Measurements from ENCODE around the gene ADNP.

Gene ADNP

GRCh38 chr20:50872560-50873425 lies 58.4 kb downstream of the ADNP start:
- DNase-seq (ENCODE audit: low spot score) = no peak

GRCh38 chr20:50870561-50871161 lies 60.6 kb downstream of the ADNP start:
- peak; percentile 93 for DNase-seq (ENCODE audit: low spot score)

- no peak for DNase-seq (ENCODE audit: low spot score)
Observed at GRCh38 chr20:50868509-50869495, 62.4 kb downstream of the ADNP start.

GRCh38 chr20:50867805-50868204 lies 63.4 kb downstream of the ADNP start:
- no peak for DNase-seq (ENCODE audit: low spot score)

GRCh38 chr20:50866831-50867230 lies 64.4 kb downstream of the ADNP start:
- no peak for DNase-seq (ENCODE audit: low spot score)

- DNase-seq (ENCODE audit: low spot score) = no peak
Observed at GRCh38 chr20:50866036-50866685, 65.1 kb downstream of the ADNP start.

GRCh38 chr20:50865591-50865990 lies 65.6 kb downstream of the ADNP start:
- no peak for DNase-seq (ENCODE audit: low spot score)

GRCh38 chr20:50865114-50865513 lies 66.1 kb downstream of the ADNP start:
- no peak for DNase-seq (ENCODE audit: low spot score)

- DNase-seq (ENCODE audit: low spot score) = no peak
Observed at GRCh38 chr20:50862546-50862945, 68.7 kb downstream of the ADNP start.

GRCh38 chr20:50861012-50861411 lies 70.2 kb downstream of the ADNP start:
- DNase-seq (ENCODE audit: low spot score) = no peak

- no peak for DNase-seq (ENCODE audit: low spot score)
Observed at GRCh38 chr20:50859161-50859560, 72.1 kb downstream of the ADNP start.

- no peak for DNase-seq (ENCODE audit: low spot score)
Observed at GRCh38 chr20:50858525-50858924, 72.7 kb downstream of the ADNP start.

GRCh38 chr20:50857348-50857747 lies 73.9 kb downstream of the ADNP start:
- no peak for DNase-seq (ENCODE audit: low spot score)

GRCh38 chr20:50856475-50857041 lies 74.7 kb downstream of the ADNP start:
- no peak for DNase-seq (ENCODE audit: low spot score)

- DNase-seq (ENCODE audit: low spot score) = no peak
Observed at GRCh38 chr20:50855498-50856474, 75.5 kb downstream of the ADNP start.

- no peak for DNase-seq (ENCODE audit: low spot score)
Observed at GRCh38 chr20:50854506-50855249, 76.6 kb downstream of the ADNP start.

- no peak for DNase-seq (ENCODE audit: low spot score)
Observed at GRCh38 chr20:50852085-50852484, 79.2 kb downstream of the ADNP start.

GRCh38 chr20:50850721-50851286 lies 80.4 kb downstream of the ADNP start:
- no peak for DNase-seq (ENCODE audit: low spot score)

All from ecto neural progenitor cell (in vitro differentiated cells).